Lower leg skin (tissue), 3 donors: ENCODE measurements around the gene TIPRL.

Source experiments
- CTCF ChIP-seq, 3 donors: fragments of 450-650 bp; IDR thresholded peaks; one replicate each; pipeline ENCODE4 v1.5.1; 2016; ENCODE audit warnings: antibody characterized with exemption in 3 of 3, mild to moderate bottlenecking in 3 of 3, moderate library complexity in 2 of 3
- POLR2A ChIP-seq, 2 donors: fragments of 450-650 bp; IDR thresholded peaks; one replicate each; pipeline ENCODE4 v1.6.1; 2016 to 2017; ENCODE audit warnings: antibody characterized with exemption in 2 of 2, mild to moderate bottlenecking in 1 of 2, moderate library complexity in 1 of 2

GRCh38 chr1:168224991-168225390 lies 46.2 kb downstream of the TIPRL start:
- TF ChIP-seq CTCF (IDR thresholded peaks at IDR 0.05) (no peak), POLR2A (IDR thresholded peaks at IDR 0.05) (no peak)
